ENCODE data around the gene LAMA2.

Gene LAMA2

DNA sequence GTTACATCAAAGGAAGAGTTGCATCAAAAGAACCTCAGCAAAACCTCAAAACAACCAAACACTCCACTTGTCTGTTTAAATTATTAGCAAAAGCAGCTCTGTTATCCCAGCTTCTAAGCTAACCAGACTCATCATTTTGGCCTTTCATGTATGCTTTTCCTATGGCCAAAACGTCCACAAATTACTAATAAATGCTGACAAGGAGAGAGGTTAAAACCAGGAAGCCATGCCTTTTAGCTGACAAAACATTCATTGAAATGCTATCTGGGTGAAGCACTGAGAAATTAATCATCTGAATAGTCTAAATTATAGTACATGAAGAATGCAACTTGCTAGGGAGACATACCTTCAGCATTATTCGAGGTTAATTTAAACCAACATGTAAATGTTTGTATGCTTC, 80.6 kb downstream of the LAMA2 start:
- TF ChIP-seq, protein P1, sequence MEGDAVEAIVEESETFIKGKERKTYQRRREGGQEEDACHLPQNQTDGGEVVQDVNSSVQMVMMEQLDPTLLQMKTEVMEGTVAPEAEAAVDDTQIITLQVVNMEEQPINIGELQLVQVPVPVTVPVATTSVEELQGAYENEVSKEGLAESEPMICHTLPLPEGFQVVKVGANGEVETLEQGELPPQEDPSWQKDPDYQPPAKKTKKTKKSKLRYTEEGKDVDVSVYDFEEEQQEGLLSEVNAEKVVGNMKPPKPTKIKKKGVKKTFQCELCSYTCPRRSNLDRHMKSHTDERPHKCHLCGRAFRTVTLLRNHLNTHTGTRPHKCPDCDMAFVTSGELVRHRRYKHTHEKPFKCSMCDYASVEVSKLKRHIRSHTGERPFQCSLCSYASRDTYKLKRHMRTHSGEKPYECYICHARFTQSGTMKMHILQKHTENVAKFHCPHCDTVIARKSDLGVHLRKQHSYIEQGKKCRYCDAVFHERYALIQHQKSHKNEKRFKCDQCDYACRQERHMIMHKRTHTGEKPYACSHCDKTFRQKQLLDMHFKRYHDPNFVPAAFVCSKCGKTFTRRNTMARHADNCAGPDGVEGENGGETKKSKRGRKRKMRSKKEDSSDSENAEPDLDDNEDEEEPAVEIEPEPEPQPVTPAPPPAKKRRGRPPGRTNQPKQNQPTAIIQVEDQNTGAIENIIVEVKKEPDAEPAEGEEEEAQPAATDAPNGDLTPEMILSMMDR (IDR thresholded peaks at IDR 0.05; ENCODE audit: borderline replicate concordance, control extremely low read depth, extremely low read depth, insufficient read depth, missing control alignments) = no peak
- in situ Hi-C loops (cut with MboI; ENCODE audit: low sequenced_read_pairs, unreplicated experiment) = no loop called here
- no peak for DNase-seq (ENCODE audit: low spot score)

DNA sequence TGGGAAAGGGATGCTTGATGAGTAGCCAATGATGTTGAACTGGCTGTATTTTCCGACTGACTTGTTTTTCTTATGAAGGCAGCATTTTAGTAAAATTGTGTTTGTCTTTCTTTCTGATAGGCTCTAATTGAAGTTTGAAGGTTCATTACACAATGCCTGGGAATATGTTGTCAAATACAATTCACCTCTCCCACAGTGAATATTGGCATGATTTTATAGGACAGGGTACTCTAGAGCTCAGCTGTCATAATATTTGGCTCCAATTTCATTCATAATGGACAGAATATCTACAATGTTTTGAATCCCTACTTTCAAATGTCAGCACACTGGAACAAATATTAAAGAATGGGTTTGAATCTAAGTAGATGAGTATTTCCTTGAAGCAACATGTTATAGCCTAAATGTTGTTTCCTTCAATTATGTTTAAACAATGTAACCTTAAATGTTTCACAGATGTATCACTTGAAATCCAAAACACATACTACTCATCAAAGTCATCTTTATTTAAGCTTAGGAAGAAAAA, 81.4 kb downstream of the LAMA2 start:
- TF ChIP-seq, protein P1 (IDR thresholded peaks at IDR 0.05; ENCODE audit: borderline replicate concordance, control extremely low read depth, extremely low read depth, insufficient read depth, missing control alignments) = no peak
- in situ Hi-C loops (cut with MboI; ENCODE audit: low sequenced_read_pairs, unreplicated experiment) = no loop called here

DNA sequence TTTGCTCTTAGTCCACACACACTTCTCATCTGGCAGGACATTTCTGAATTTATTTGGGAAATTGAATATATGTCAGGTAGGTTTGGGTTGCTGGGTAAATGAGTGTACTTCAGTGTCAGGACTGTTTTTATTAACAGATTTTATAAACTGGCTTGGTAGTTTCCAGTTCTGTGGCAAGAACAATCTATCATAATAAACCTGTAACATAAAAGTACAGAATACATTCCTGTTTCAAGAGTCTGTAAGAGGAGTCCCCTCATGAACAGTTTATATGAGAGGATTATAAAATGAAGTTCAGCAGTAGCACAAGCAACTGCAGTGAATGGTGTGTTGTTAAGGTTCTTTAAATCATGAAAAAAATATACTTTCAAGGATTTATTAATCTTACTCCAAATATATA, 81.8 kb downstream of the LAMA2 start:
- TF ChIP-seq, protein P1 (IDR thresholded peaks at IDR 0.05; ENCODE audit: borderline replicate concordance, control extremely low read depth, extremely low read depth, insufficient read depth, missing control alignments) = no peak
- no peak for DNase-seq (ENCODE audit: low spot score)
- in situ Hi-C loops (cut with MboI; ENCODE audit: low sequenced_read_pairs, unreplicated experiment) = no loop called here

More for the DNA sequence above, 81.4 kb downstream of the LAMA2 start:
- DNase-seq (ENCODE audit: low spot score) = no peak

DNA sequence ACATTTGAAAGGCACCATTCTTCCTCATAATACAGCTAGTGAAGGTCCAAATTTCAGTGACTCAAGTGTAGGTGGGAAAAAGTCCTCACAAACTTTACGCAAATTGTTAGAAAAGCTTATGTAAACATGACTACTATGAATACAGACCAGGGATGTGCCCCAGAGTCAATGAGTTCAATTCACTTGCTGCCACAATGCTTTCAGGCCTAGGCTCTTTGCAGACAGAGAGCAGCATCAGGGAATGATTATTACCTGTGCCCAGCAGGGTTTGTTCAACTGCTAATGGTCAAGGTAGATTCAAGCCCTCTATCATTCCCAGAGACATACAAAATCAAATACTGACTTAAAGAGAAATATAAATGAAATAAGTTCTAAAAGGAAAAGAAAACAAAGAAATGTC, 84.0 kb downstream of the LAMA2 start:
- in situ Hi-C loops (cut with MboI; ENCODE audit: low sequenced_read_pairs, unreplicated experiment) = no loop called here
- TF ChIP-seq, protein P1 (IDR thresholded peaks at IDR 0.05; ENCODE audit: borderline replicate concordance, control extremely low read depth, extremely low read depth, insufficient read depth, missing control alignments) = no peak

DNA sequence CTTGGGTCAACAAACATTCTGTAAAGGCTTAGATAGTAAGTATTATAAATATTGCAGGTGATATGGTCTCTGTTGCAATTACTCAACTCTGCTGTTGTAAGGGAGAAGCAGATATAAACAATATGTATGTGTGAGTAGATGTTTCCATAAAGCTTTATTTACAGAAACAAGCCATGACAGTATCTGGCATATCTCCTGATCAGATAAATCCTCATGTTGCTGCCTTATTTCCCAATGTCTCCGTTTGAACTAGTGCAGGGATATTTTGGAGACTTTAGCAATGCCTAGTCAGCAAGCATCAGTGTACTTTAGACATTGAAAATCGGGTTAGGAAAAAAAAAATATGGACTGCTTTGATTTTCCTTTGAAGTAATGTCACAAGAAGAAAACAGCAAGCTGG, 96.1 kb downstream of the LAMA2 start:
- in situ Hi-C loops (cut with MboI; ENCODE audit: low sequenced_read_pairs, unreplicated experiment) = no loop called here
- no peak for DNase-seq (ENCODE audit: low spot score)
- TF ChIP-seq, protein P1 (IDR thresholded peaks at IDR 0.05; ENCODE audit: borderline replicate concordance, control extremely low read depth, extremely low read depth, insufficient read depth, missing control alignments) = no peak

More for the DNA sequence above, 84.0 kb downstream of the LAMA2 start:
- DNase-seq (ENCODE audit: low spot score) = no peak

DNA sequence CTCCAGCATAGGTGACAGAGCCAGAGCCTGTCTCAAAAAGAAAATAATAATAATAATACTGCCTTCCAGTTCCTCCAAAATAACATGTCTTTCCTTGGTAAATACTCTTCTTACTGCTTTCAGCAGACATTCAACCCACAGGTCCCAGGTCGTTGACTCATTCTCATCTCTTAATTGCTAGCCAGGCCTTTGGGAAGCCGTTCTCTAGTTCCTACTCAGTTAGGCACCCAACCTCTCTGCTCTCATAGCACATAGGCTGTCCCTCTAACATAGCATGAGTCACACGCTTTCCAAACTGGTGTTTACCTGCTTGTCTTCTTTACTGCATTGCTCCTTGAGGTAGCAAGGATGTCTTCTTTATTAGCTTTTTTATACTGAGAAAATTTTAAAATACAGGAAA, 98.8 kb downstream of the LAMA2 start:
- DNase-seq (ENCODE audit: low spot score) = no peak
- TF ChIP-seq, protein P1 (IDR thresholded peaks at IDR 0.05; ENCODE audit: borderline replicate concordance, control extremely low read depth, extremely low read depth, insufficient read depth, missing control alignments) = no peak
- in situ Hi-C loops (cut with MboI; ENCODE audit: low sequenced_read_pairs, unreplicated experiment) = no loop called here

All from GM13976 (cell line).